Measurements from ENCODE around the gene AK4.
A peak's percentile ranks its signal among the peaks of the same experiment; 100 is the strongest.

GRCh38 chr1:65148548-65149350, 746 bp downstream of the AK4 start:
- TF ChIP-seq LEF1 (IDR thresholded peaks at IDR 0.05; ENCODE audit: borderline replicate concordance) (0 out of 2 replicates have a peak, but pooled peaks have one; percentile 29), BHLHE40 (IDR thresholded peaks at IDR 0.05; ENCODE audit: borderline replicate concordance) (no peak), FOXM1 (IDR thresholded peaks at IDR 0.05; ENCODE audit: borderline replicate concordance) (0 out of 2 replicates have a peak, but pooled peaks have one; percentile 34), FOXA1 (IDR thresholded peaks at IDR 0.05) (no peak), ZNF384 (IDR thresholded peaks at IDR 0.05) (no peak)
